HUES64 (cell line): ENCODE data around the gene ZNF516.

Experiments
- H3K27ac ChIP-seq: 2 replicates; pipeline ENCODE4 v1.7.0; 2013; ENCODE audit warnings: low read depth, low read length, inconsistent platforms
- H3K27me3 ChIP-seq: 2 replicates; pipeline ENCODE4 v1.6.1; 2013; ENCODE audit warnings: mild to moderate bottlenecking, low read length; ENCODE audit not compliant: insufficient read depth
- H3K36me3 ChIP-seq: 2 replicates; pipeline ENCODE4 v1.6.1; 2013; ENCODE audit warnings: mild to moderate bottlenecking, low read length; ENCODE audit not compliant: insufficient read depth
- H3K4me1 ChIP-seq: 2 replicates; pipeline ENCODE4 v1.6.1; 2013; ENCODE audit warnings: mild to moderate bottlenecking, low read length, moderate library complexity; ENCODE audit not compliant: insufficient read depth
- H3K4me3 ChIP-seq: 2 replicates; pipeline ENCODE4 v1.5.1; 2013; ENCODE audit warnings: mild to moderate bottlenecking, low read length, moderate library complexity
- H3K9ac ChIP-seq: 2 replicates; pipeline ENCODE4 v1.6.1; 2013; ENCODE audit warnings: mild to moderate bottlenecking, low read depth, low read length
- H3K9me3 ChIP-seq: 2 replicates; pipeline ENCODE4 v1.6.1; 2013; ENCODE audit warnings: low read depth, low read length; ENCODE audit not compliant: insufficient read depth
- WGBS: fragments of 150-250, 120-280 bp; methylation state at CpG from one replicate; pipeline ENCODE4 v1.1.7; 2013; ENCODE audit warnings: missing lambda C conversion rate; 5-methylcytosine and 5-hydroxymethylcytosine counted together

The ZNF516 gene

GRCh38 chr18:76359909-76360308 is 135.1 kb downstream of the ZNF516 start:
- Histone ChIP-seq H3K27ac (no peak overlapping the region), H3K9me3 (no peaks in the 10 kb centered on the region), H3K4me3 (no peak overlapping the region), H3K9ac (no peak overlapping the region), H3K27me3 (no peaks in the 10 kb centered on the region), H3K4me1 (peaks cover 9% of the 10 kb centered on the region; the same call in 1 of the 2 replicates), H3K36me3 (0 out of 2 replicates have a peak, but pooled peaks cover 8% of the 10 kb centered on the region)
- WGBS, result 95% methylated on average over 12 of the region's 12 CpGs

GRCh38 chr18:76358774-76359173 is 136.3 kb downstream of the ZNF516 start:
- 90% methylated on average over 8 of the region's 8 CpGs for WGBS
- Histone ChIP-seq H3K9me3 (0 out of 2 replicates have a peak, but pooled peaks cover under 1% of the 10 kb centered on the region), H3K4me3 (no peak overlapping the region), H3K4me1 (peaks cover 9% of the 10 kb centered on the region; the same call in 1 of the 2 replicates), H3K9ac (no peak overlapping the region), H3K27ac (no peak overlapping the region), H3K27me3 (no peaks in the 10 kb centered on the region), H3K36me3 (0 out of 2 replicates have a peak, but pooled peaks cover 8% of the 10 kb centered on the region)

- Histone ChIP-seq H3K36me3 (0 out of 2 replicates have a peak, but pooled peaks cover 8% of the 10 kb centered on the region), H3K9ac (no peak overlapping the region), H3K27me3 (no peaks in the 10 kb centered on the region), H3K4me1 (peaks cover 9% of the 10 kb centered on the region; the same call in 1 of the 2 replicates), H3K9me3 (0 out of 2 replicates have a peak, but pooled peaks cover 2% of the 10 kb centered on the region), H3K4me3 (no peak overlapping the region), H3K27ac (no peak overlapping the region)
- 85% methylated on average over 12 of the region's 12 CpGs for WGBS
These were observed 137.3 kb downstream of the ZNF516 start for GRCh38 chr18:76357585-76358260.

GRCh38 chr18:76357174-76357573 is 137.9 kb downstream of the ZNF516 start:
- no peak overlapping the region for H3K4me3 ChIP-seq
- H3K36me3 ChIP-seq, result 0 out of 2 replicates have a peak, but pooled peaks cover 8% of the 10 kb centered on the region
- WGBS, result 91% methylated on average over 26 of the region's 26 CpGs
- H3K9me3 ChIP-seq, result 0 out of 2 replicates have a peak, but pooled peaks cover 2% of the 10 kb centered on the region
- H3K4me1 ChIP-seq, result peaks cover 9% of the 10 kb centered on the region; the same call in 1 of the 2 replicates
- no peaks in the 10 kb centered on the region for H3K27me3 ChIP-seq
- H3K9ac ChIP-seq, result no peak overlapping the region
- no peak overlapping the region for H3K27ac ChIP-seq

GRCh38 chr18:76356666-76357065 is 138.4 kb downstream of the ZNF516 start:
- Histone ChIP-seq H3K9ac (no peak overlapping the region), H3K4me1 (peaks cover 9% of the 10 kb centered on the region; the same call in 1 of the 2 replicates), H3K27ac (no peak overlapping the region), H3K36me3 (0 out of 2 replicates have a peak, but pooled peaks cover 8% of the 10 kb centered on the region), H3K27me3 (no peaks in the 10 kb centered on the region), H3K4me3 (no peak overlapping the region), H3K9me3 (0 out of 2 replicates have a peak, but pooled peaks cover 2% of the 10 kb centered on the region)
- WGBS, result 87% methylated on average over 10 of the region's 10 CpGs

GRCh38 chr18:76354348-76354747 is 140.7 kb downstream of the ZNF516 start:
- Histone ChIP-seq H3K4me1 (peaks cover 2% of the 10 kb centered on the region; the same call in 1 of the 2 replicates), H3K9me3 (0 out of 2 replicates have a peak, but pooled peaks cover 2% of the 10 kb centered on the region), H3K36me3 (0 out of 2 replicates have a peak, but pooled peaks cover 4% of the 10 kb centered on the region), H3K9ac (no peak overlapping the region), H3K27me3 (no peaks in the 10 kb centered on the region), H3K27ac (no peak overlapping the region), H3K4me3 (no peak overlapping the region)
- 93% methylated on average over 1 of the region's 1 CpG for WGBS

GRCh38 chr18:76353500-76353899 is 141.5 kb downstream of the ZNF516 start:
- Histone ChIP-seq H3K4me3 (no peak overlapping the region), H3K9ac (no peak overlapping the region), H3K27me3 (no peaks in the 10 kb centered on the region), H3K4me1 (peaks cover 6% of the 10 kb centered on the region; the same call in 1 of the 2 replicates), H3K9me3 (0 out of 2 replicates have a peak, but pooled peaks cover 2% of the 10 kb centered on the region), H3K27ac (no peak overlapping the region), H3K36me3 (0 out of 2 replicates have a peak, but pooled peaks cover 4% of the 10 kb centered on the region)
- WGBS, result 88% methylated on average over 3 of the region's 3 CpGs

- Histone ChIP-seq H3K9ac (no peak overlapping the region), H3K4me3 (no peak overlapping the region), H3K9me3 (0 out of 2 replicates have a peak, but pooled peaks cover 2% of the 10 kb centered on the region), H3K36me3 (0 out of 2 replicates have a peak, but pooled peaks cover 4% of the 10 kb centered on the region), H3K27me3 (no peaks in the 10 kb centered on the region), H3K27ac (no peak overlapping the region), H3K4me1 (peaks cover 6% of the 10 kb centered on the region; the same call in 1 of the 2 replicates)
- 94% methylated on average over 7 of the region's 7 CpGs for WGBS
These were observed 142.0 kb downstream of the ZNF516 start for GRCh38 chr18:76353046-76353445.

GRCh38 chr18:76351961-76352581 is 143.0 kb downstream of the ZNF516 start:
- H3K9me3 ChIP-seq, result 0 out of 2 replicates have a peak, but pooled peaks cover 2% of the 10 kb centered on the region
- H3K9ac ChIP-seq, result no peak overlapping the region
- H3K4me1 ChIP-seq, result peaks cover 6% of the 10 kb centered on the region; the same call in 1 of the 2 replicates
- no peak overlapping the region for H3K4me3 ChIP-seq
- H3K27ac ChIP-seq, result no peak overlapping the region
- 0 out of 2 replicates have a peak, but pooled peaks cover 4% of the 10 kb centered on the region for H3K36me3 ChIP-seq
- WGBS, result 89% methylated on average over 24 of the region's 24 CpGs
- H3K27me3 ChIP-seq, result no peaks in the 10 kb centered on the region

- 93% methylated on average over 54 of the region's 54 CpGs for WGBS
- Histone ChIP-seq H3K9ac (no peak overlapping the region), H3K4me3 (no peak overlapping the region), H3K27ac (no peak overlapping the region), H3K4me1 (peaks cover 6% of the 10 kb centered on the region; the same call in 1 of the 2 replicates), H3K27me3 (no peaks in the 10 kb centered on the region), H3K9me3 (0 out of 2 replicates have a peak, but pooled peaks cover 2% of the 10 kb centered on the region), H3K36me3 (no peaks in the 10 kb centered on the region)
These were observed 144.7 kb downstream of the ZNF516 start for GRCh38 chr18:76350134-76351025.
